Measurements from ENCODE around the gene ZMAT5. TPM values are rescaled to one million over a fixed set of nuclear protein-coding genes. Genes with fewer than 3 reads are reported as not detected.
A peak's percentile ranks its signal among the peaks of the same experiment; 100 is the strongest.

Gene ZMAT5
- total RNA-seq, 1 donor from 2014 or later, result 18.8 TPM

DNA sequence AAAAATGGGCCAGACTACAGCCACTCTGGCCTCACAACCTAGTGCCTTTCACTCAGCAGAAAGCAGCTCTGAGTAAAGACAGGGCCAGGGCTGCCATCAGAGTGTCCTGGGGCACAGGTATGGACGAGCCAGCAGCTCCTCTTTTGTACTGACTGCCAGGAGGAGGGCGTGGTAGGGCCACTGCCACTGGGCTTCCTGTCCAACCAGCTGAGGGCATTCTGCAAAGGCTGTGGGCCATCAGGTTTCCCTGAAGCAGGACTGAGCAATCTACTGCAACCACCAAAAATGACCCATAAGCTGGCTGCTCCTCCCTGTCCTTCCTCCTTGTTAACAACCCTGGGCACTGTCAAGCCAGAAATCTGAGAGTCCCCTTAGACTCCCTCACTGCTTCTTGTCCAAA is 38.2 kb upstream of the ZMAT5 start:
- Histone ChIP-seq H3K9me3 (ENCODE audit: control insufficient read depth in 3 of 3, low read length in 3 of 3) (no peaks in the 10 kb centered on the region), H3K4me1 (ENCODE audit: control insufficient read depth in 3 of 3, insufficient read depth in 3 of 3, low read length in 3 of 3) (peaks cover 32 to 51% (median 36%) of the 10 kb centered on the region in 3 donors), H3K4me3 (ENCODE audit: low read length in 3 of 3) (no peak overlapping the region), H3K9ac (ENCODE audit: low read depth in 1 of 3, low read length in 3 of 3) (peak overlapping the region in 1 of 3 donors; percentile 40), H3K27ac (ENCODE audit: low read depth, low read length) (peak overlapping the region; percentile 19), H3K36me3 (ENCODE audit: control insufficient read depth in 3 of 3, insufficient read depth in 3 of 3, low read length in 3 of 3) (peaks cover 51 to 62% (median 59%) of the 10 kb centered on the region in 3 donors), H3K27me3 (ENCODE audit: control insufficient read depth in 3 of 3, insufficient read depth in 3 of 3, low read length in 3 of 3) (no peaks in the 10 kb centered on the region)

- H3K27me3 ChIP-seq (ENCODE audit: control insufficient read depth in 3 of 3, insufficient read depth in 3 of 3, low read length in 3 of 3), result no peaks in the 10 kb centered on the region
- no peak overlapping the region for H3K27ac ChIP-seq (ENCODE audit: low read depth, low read length)
- peaks cover 49 to 65% (median 53%) of the 10 kb centered on the region in 3 donors for H3K4me1 ChIP-seq (ENCODE audit: control insufficient read depth in 3 of 3, insufficient read depth in 3 of 3, low read length in 3 of 3)
- no peaks in the 10 kb centered on the region for H3K9me3 ChIP-seq (ENCODE audit: control insufficient read depth in 3 of 3, low read length in 3 of 3)
- no peak overlapping the region for H3K4me3 ChIP-seq (ENCODE audit: low read length in 3 of 3)
- peaks cover 44 to 55% (median 55%) of the 10 kb centered on the region in 3 donors for H3K36me3 ChIP-seq (ENCODE audit: control insufficient read depth in 3 of 3, insufficient read depth in 3 of 3, low read length in 3 of 3)
- no peak overlapping the region for H3K9ac ChIP-seq (ENCODE audit: low read depth in 1 of 3, low read length in 3 of 3)
These were observed 36.4 kb upstream of the ZMAT5 start for GRCh38 chr22:29803190-29803589.

DNA sequence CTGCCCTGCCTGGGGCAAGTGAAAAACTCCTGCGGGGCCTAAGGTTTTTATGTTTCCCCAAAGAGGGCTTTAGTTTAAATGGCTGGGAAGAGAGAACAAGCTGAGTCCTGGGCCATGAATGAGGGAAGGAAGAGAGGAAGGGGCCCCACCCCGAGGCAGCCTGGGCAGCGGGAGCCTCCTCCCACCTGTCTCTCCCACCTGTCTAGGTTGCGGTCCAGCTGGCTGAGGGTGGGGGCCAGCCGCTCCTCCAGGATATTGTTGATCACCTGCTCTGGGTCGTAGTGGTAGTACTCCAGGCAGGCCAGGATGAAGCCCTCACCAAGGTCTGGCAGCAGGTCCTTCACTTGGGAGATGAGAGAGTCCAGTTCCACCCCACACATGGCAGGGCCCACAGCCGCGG is 35.0 kb upstream of the ZMAT5 start:
- H3K27me3 ChIP-seq (ENCODE audit: control insufficient read depth in 3 of 3, insufficient read depth in 3 of 3, low read length in 3 of 3), result no peaks in the 10 kb centered on the region
- peak overlapping the region in 1 of 3 donors; percentile 45 for H3K9ac ChIP-seq (ENCODE audit: low read depth in 1 of 3, low read length in 3 of 3)
- H3K27ac ChIP-seq (ENCODE audit: low read depth, low read length), result peak overlapping the region; percentile 68
- H3K36me3 ChIP-seq (ENCODE audit: control insufficient read depth in 3 of 3, insufficient read depth in 3 of 3, low read length in 3 of 3), result peaks cover 38 to 49% (median 46%) of the 10 kb centered on the region in 3 donors
- no peak overlapping the region for H3K4me3 ChIP-seq (ENCODE audit: low read length in 3 of 3)
- H3K4me1 ChIP-seq (ENCODE audit: control insufficient read depth in 3 of 3, insufficient read depth in 3 of 3, low read length in 3 of 3), result peaks cover 63 to 78% (median 63%) of the 10 kb centered on the region in 3 donors
- H3K9me3 ChIP-seq (ENCODE audit: control insufficient read depth in 3 of 3, low read length in 3 of 3), result no peaks in the 10 kb centered on the region

- Histone ChIP-seq H3K9me3 (ENCODE audit: control insufficient read depth in 3 of 3, low read length in 3 of 3) (no peaks in the 10 kb centered on the region), H3K4me3 (ENCODE audit: low read length in 3 of 3) (no peak overlapping the region), H3K27ac (ENCODE audit: low read depth, low read length) (peak overlapping the region; percentile 68), H3K4me1 (ENCODE audit: control insufficient read depth in 3 of 3, insufficient read depth in 3 of 3, low read length in 3 of 3) (peaks cover 61 to 83% (median 69%) of the 10 kb centered on the region in 3 donors), H3K36me3 (ENCODE audit: control insufficient read depth in 3 of 3, insufficient read depth in 3 of 3, low read length in 3 of 3) (peaks cover 32 to 47% (median 43%) of the 10 kb centered on the region in 3 donors), H3K27me3 (ENCODE audit: control insufficient read depth in 3 of 3, insufficient read depth in 3 of 3, low read length in 3 of 3) (no peaks in the 10 kb centered on the region), H3K9ac (ENCODE audit: low read depth in 1 of 3, low read length in 3 of 3) (peak overlapping the region in 1 of 3 donors; percentile 76)
These were observed 34.3 kb upstream of the ZMAT5 start for GRCh38 chr22:29801153-29801552.

GRCh38 chr22:29799217-29799680 is 32.4 kb upstream of the ZMAT5 start:
- H3K27me3 ChIP-seq (ENCODE audit: control insufficient read depth in 3 of 3, insufficient read depth in 3 of 3, low read length in 3 of 3), result no peaks in the 10 kb centered on the region
- peak overlapping the region; percentile 95 for H3K27ac ChIP-seq (ENCODE audit: low read depth, low read length)
- H3K36me3 ChIP-seq (ENCODE audit: control insufficient read depth in 3 of 3, insufficient read depth in 3 of 3, low read length in 3 of 3), result peaks cover 13 to 40% (median 37%) of the 10 kb centered on the region in 3 donors
- peak overlapping the region in 2 of 3 donors; percentile 61 to 69 for H3K4me3 ChIP-seq (ENCODE audit: low read length in 3 of 3)
- H3K9me3 ChIP-seq (ENCODE audit: control insufficient read depth in 3 of 3, low read length in 3 of 3), result no peaks in the 10 kb centered on the region
- H3K9ac ChIP-seq (ENCODE audit: low read depth in 1 of 3, low read length in 3 of 3), result peak overlapping the region; percentile 34 to 76 (median 45)
- H3K4me1 ChIP-seq (ENCODE audit: control insufficient read depth in 3 of 3, insufficient read depth in 3 of 3, low read length in 3 of 3), result peaks cover 53 to 68% (median 61%) of the 10 kb centered on the region in 3 donors

- Histone ChIP-seq H3K36me3 (ENCODE audit: control insufficient read depth in 3 of 3, insufficient read depth in 3 of 3, low read length in 3 of 3) (peaks cover 9 to 36% (median 33%) of the 10 kb centered on the region in 3 donors), H3K4me3 (ENCODE audit: low read length in 3 of 3) (peak overlapping the region in 2 of 3 donors; percentile 61 to 69), H3K27ac (ENCODE audit: low read depth, low read length) (peak overlapping the region; percentile 95), H3K4me1 (ENCODE audit: control insufficient read depth in 3 of 3, insufficient read depth in 3 of 3, low read length in 3 of 3) (peaks cover 50 to 64% (median 56%) of the 10 kb centered on the region in 3 donors), H3K9me3 (ENCODE audit: control insufficient read depth in 3 of 3, low read length in 3 of 3) (no peaks in the 10 kb centered on the region), H3K9ac (ENCODE audit: low read depth in 1 of 3, low read length in 3 of 3) (peak overlapping the region; percentile 34 to 76 (median 45)), H3K27me3 (ENCODE audit: control insufficient read depth in 3 of 3, insufficient read depth in 3 of 3, low read length in 3 of 3) (no peaks in the 10 kb centered on the region)
These were observed 32.0 kb upstream of the ZMAT5 start for GRCh38 chr22:29798801-29799200.

GRCh38 chr22:29798318-29798717 is 31.5 kb upstream of the ZMAT5 start:
- Histone ChIP-seq H3K27ac (ENCODE audit: low read depth, low read length) (peak overlapping the region; percentile 95), H3K4me3 (ENCODE audit: low read length in 3 of 3) (peak overlapping the region in 2 of 3 donors; percentile 61 to 69), H3K27me3 (ENCODE audit: control insufficient read depth in 3 of 3, insufficient read depth in 3 of 3, low read length in 3 of 3) (no peaks in the 10 kb centered on the region), H3K9me3 (ENCODE audit: control insufficient read depth in 3 of 3, low read length in 3 of 3) (no peaks in the 10 kb centered on the region), H3K9ac (ENCODE audit: low read depth in 1 of 3, low read length in 3 of 3) (peak overlapping the region; percentile 34 to 76 (median 45)), H3K36me3 (ENCODE audit: control insufficient read depth in 3 of 3, insufficient read depth in 3 of 3, low read length in 3 of 3) (peaks cover 10 to 36% (median 33%) of the 10 kb centered on the region in 3 donors), H3K4me1 (ENCODE audit: control insufficient read depth in 3 of 3, insufficient read depth in 3 of 3, low read length in 3 of 3) (peaks cover 49 to 62% (median 56%) of the 10 kb centered on the region in 3 donors)

DNA sequence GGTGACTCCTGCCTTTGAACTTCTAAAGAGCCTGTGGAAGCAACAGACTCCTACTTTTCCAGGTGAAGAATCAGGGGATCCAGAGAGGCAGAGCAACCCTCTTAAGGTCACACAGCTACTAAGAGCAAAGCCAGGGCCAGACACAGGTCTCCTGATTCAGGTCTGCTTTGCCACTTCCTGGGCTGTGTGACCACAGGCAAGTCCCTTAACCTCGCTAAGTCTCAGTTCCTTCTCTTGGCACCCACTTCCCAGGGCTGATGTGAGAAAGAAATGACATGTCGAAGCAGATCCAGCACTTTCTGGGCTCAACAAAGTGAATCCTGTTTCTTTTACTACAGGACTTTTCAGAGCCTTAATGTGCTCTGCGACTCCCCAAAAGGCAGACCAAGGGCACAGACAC is 30.5 kb upstream of the ZMAT5 start:
- Histone ChIP-seq H3K9ac (ENCODE audit: low read depth in 1 of 3, low read length in 3 of 3) (peak overlapping the region in 1 of 3 donors; percentile 57), H3K9me3 (ENCODE audit: control insufficient read depth in 3 of 3, low read length in 3 of 3) (no peaks in the 10 kb centered on the region), H3K4me1 (ENCODE audit: control insufficient read depth in 3 of 3, insufficient read depth in 3 of 3, low read length in 3 of 3) (peaks cover 49 to 62% (median 56%) of the 10 kb centered on the region in 3 donors), H3K27me3 (ENCODE audit: control insufficient read depth in 3 of 3, insufficient read depth in 3 of 3, low read length in 3 of 3) (no peaks in the 10 kb centered on the region), H3K36me3 (ENCODE audit: control insufficient read depth in 3 of 3, insufficient read depth in 3 of 3, low read length in 3 of 3) (peaks cover 20 to 46% (median 42%) of the 10 kb centered on the region in 3 donors), H3K27ac (ENCODE audit: low read depth, low read length) (peak overlapping the region; percentile 49), H3K4me3 (ENCODE audit: low read length in 3 of 3) (no peak overlapping the region)

- peak overlapping the region in 1 of 3 donors; percentile 16 for H3K9ac ChIP-seq (ENCODE audit: low read depth in 1 of 3, low read length in 3 of 3)
- no peaks in the 10 kb centered on the region for H3K9me3 ChIP-seq (ENCODE audit: control insufficient read depth in 3 of 3, low read length in 3 of 3)
- H3K27me3 ChIP-seq (ENCODE audit: control insufficient read depth in 3 of 3, insufficient read depth in 3 of 3, low read length in 3 of 3), result no peaks in the 10 kb centered on the region
- H3K4me1 ChIP-seq (ENCODE audit: control insufficient read depth in 3 of 3, insufficient read depth in 3 of 3, low read length in 3 of 3), result peaks cover 36 to 46% (median 42%) of the 10 kb centered on the region in 3 donors
- no peak overlapping the region for H3K27ac ChIP-seq (ENCODE audit: low read depth, low read length)
- H3K36me3 ChIP-seq (ENCODE audit: control insufficient read depth in 3 of 3, insufficient read depth in 3 of 3, low read length in 3 of 3), result peaks cover 35 to 48% (median 48%) of the 10 kb centered on the region in 3 donors
- H3K4me3 ChIP-seq (ENCODE audit: low read length in 3 of 3), result no peak overlapping the region
These were observed 28.9 kb upstream of the ZMAT5 start for GRCh38 chr22:29795663-29796062.

DNA sequence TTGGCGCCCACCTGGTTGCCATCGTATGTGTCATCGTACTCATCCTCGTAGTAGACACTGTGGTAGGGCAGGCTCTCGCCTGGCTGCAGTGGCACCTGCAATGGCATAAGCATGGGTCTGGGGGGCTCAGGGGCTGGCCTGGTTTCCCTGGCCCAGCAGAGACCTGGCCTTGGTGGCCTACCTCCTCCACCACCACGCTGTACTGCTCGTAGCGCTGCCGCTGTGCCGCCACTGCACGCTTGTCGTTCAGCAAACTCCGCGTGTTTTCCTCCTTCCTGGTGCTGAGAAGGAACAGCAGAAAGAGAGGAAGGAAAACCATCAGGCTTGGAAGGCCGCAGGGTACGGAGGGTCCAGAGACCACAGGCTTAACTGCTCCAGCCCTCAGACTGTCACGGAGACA is 26.6 kb upstream of the ZMAT5 start:
- Histone ChIP-seq H3K9ac (ENCODE audit: low read depth in 1 of 3, low read length in 3 of 3) (no peak overlapping the region), H3K27me3 (ENCODE audit: control insufficient read depth in 3 of 3, insufficient read depth in 3 of 3, low read length in 3 of 3) (no peaks in the 10 kb centered on the region), H3K9me3 (ENCODE audit: control insufficient read depth in 3 of 3, low read length in 3 of 3) (no peaks in the 10 kb centered on the region), H3K36me3 (ENCODE audit: control insufficient read depth in 3 of 3, insufficient read depth in 3 of 3, low read length in 3 of 3) (peaks cover 58 to 67% (median 67%) of the 10 kb centered on the region in 3 donors), H3K4me3 (ENCODE audit: low read length in 3 of 3) (no peak overlapping the region), H3K27ac (ENCODE audit: low read depth, low read length) (no peak overlapping the region), H3K4me1 (ENCODE audit: control insufficient read depth in 3 of 3, insufficient read depth in 3 of 3, low read length in 3 of 3) (peaks cover 15 to 25% (median 21%) of the 10 kb centered on the region in 3 donors)
